Astrocyte (in vitro differentiated cells and primary cell): ENCODE data around the gene EPS15. TPM values are rescaled to one million over a fixed set of nuclear protein-coding genes. Genes with fewer than 3 reads are reported as not detected.
A peak's percentile ranks its signal among the peaks of the same experiment; 100 is the strongest.
"Not testable (repeated sequence)": the region's sequence is repeated elsewhere in the genome, so short reads cannot be mapped to it uniquely, and the experiment has no call there.

Experiments
- DNase-seq: peaks from one replicate; pipeline ENCODE4 v3.0.0-alpha.2; 2010; ENCODE audit warnings: low read depth
- FAIRE-seq: peaks from 2 replicates; lab custom pipeline; 2011; peaks lifted over from hg19 to GRCh38; lab: Jason Lieb, UNC
- H2AFZ ChIP-seq: 2 replicates; pipeline ENCODE4 v1.6.0; 2012; ENCODE audit warnings: low read depth, low read length, inconsistent platforms
- H3K27ac ChIP-seq: 2 replicates; pipeline ENCODE4 v1.5.1; 2011; ENCODE audit warnings: low read depth, low read length, inconsistent platforms
- H3K27me3 ChIP-seq: 2 replicates; pipeline ENCODE4 v1.6.0; 2011; ENCODE audit warnings: low read length, inconsistent platforms; ENCODE audit not compliant: insufficient read depth
- H3K36me3 ChIP-seq: 2 replicates; pipeline ENCODE4 v1.5.1; 2011; ENCODE audit warnings: low read length, inconsistent platforms; ENCODE audit not compliant: insufficient read depth
- H3K4me1 ChIP-seq: 2 replicates; pipeline ENCODE4 v1.5.1; 2011; ENCODE audit warnings: low read length, inconsistent platforms; ENCODE audit not compliant: insufficient read depth
- H3K4me2 ChIP-seq: 2 replicates; pipeline ENCODE4 v1.6.0; 2012; ENCODE audit warnings: low read length, inconsistent platforms
- H3K4me3 ChIP-seq: 2 replicates; pipeline ENCODE4 v1.5.1; 2011; ENCODE audit warnings: low read depth, mild to moderate bottlenecking, low read length, inconsistent platforms; ENCODE audit not compliant: insufficient read depth
- H3K79me2 ChIP-seq: 2 replicates; pipeline ENCODE4 v1.6.0; 2012; ENCODE audit warnings: mild to moderate bottlenecking, low read length, inconsistent platforms; ENCODE audit not compliant: insufficient read depth
- H3K9ac ChIP-seq: 2 replicates; pipeline ENCODE4 v1.6.0; 2012; ENCODE audit warnings: mild to moderate bottlenecking, low read length, inconsistent platforms
- H3K9me3 ChIP-seq: 2 replicates; pipeline ENCODE4 v1.5.1; 2012; ENCODE audit warnings: low read depth, mild to moderate bottlenecking, low read length, inconsistent platforms; ENCODE audit not compliant: insufficient read depth
- H4K20me1 ChIP-seq: 2 replicates; pipeline ENCODE4 v1.6.0; 2012; ENCODE audit warnings: low read length, inconsistent platforms; ENCODE audit not compliant: insufficient read depth
- H3K27ac Mint-ChIP-seq: one replicate; pipeline ENCODE4 v1.8.0; 2021; ENCODE audit warnings: mild to moderate bottlenecking, mixed read lengths; ENCODE audit not compliant: unreplicated experiment
- H3K27me3 Mint-ChIP-seq: one replicate; pipeline ENCODE4 v1.8.0; 2021; ENCODE audit warnings: low read depth, mixed read lengths; ENCODE audit not compliant: unreplicated experiment
- H3K36me3 Mint-ChIP-seq: one replicate; pipeline ENCODE4 v1.8.0; 2021; ENCODE audit warnings: low read depth, mixed read lengths; ENCODE audit not compliant: unreplicated experiment
- H3K4me1 Mint-ChIP-seq: one replicate; pipeline ENCODE4 v1.8.0; 2021; ENCODE audit warnings: low read depth, mixed read lengths; ENCODE audit not compliant: unreplicated experiment
- H3K4me3 Mint-ChIP-seq: one replicate; pipeline ENCODE4 v1.8.0; 2021; ENCODE audit warnings: mild to moderate bottlenecking, moderate library complexity, mixed read lengths; ENCODE audit not compliant: unreplicated experiment
- H3K9me3 Mint-ChIP-seq: one replicate; pipeline ENCODE4 v1.8.0; 2021; ENCODE audit warnings: mild to moderate bottlenecking, mixed read lengths; ENCODE audit not compliant: unreplicated experiment
- CTCF ChIP-seq: IDR thresholded peaks from 2 replicates; pipeline ENCODE4 v1.5.1; 2011; ENCODE audit warnings: low read depth, mild to moderate bottlenecking, inconsistent platforms, low read length, moderate library complexity; ENCODE audit not compliant: insufficient read depth
- EZH2 ChIP-seq: IDR thresholded peaks from 2 replicates; pipeline ENCODE4 v1.6.1; 2012; ENCODE audit warnings: mild to moderate bottlenecking, low read length, inconsistent platforms; ENCODE audit not compliant: insufficient read depth
- total RNA-seq: library from RNA; stranded (reverse); gene quantifications from 2 replicates; pipeline ENCODE4 v1.2.1, GENCODE V29; 2021

The EPS15 gene
- total RNA-seq, 1 donor from 2014 or later = 70.6 TPM

GRCh38 chr1:51509773-51510172 lies 9.3 kb downstream of the EPS15 start:
- Histone ChIP-seq H3K27ac (no peak overlapping the region), H3K4me1 (no peaks in the 10 kb centered on the region), H2AFZ (no peak overlapping the region), H3K4me2 (no peak overlapping the region), H4K20me1 (peaks cover 44% of the 10 kb centered on the region), H3K36me3 (no peaks in the 10 kb centered on the region), H3K27me3 (no peaks in the 10 kb centered on the region), H3K9ac (no peak overlapping the region), H3K79me2 (peaks cover 92% of the 10 kb centered on the region), H3K4me3 (no peak overlapping the region), H3K9me3 (no peaks in the 10 kb centered on the region)
- H3K27me3 Mint-ChIP-seq = no peaks in the 10 kb centered on the region
- FAIRE-seq = no peak
- peaks cover 8% of the 10 kb centered on the region for H3K4me1 Mint-ChIP-seq
- H3K4me3 Mint-ChIP-seq = no peak overlapping the region
- TF ChIP-seq CTCF = no peak
- no peak for TF ChIP-seq EZH2
- no peaks in the 10 kb centered on the region for H3K36me3 Mint-ChIP-seq
- H3K27ac Mint-ChIP-seq = no peak overlapping the region
- DNase-seq = no peak
- H3K9me3 Mint-ChIP-seq = no peaks in the 10 kb centered on the region

- H3K9me3 Mint-ChIP-seq = no peaks in the 10 kb centered on the region
- Histone ChIP-seq H3K27ac (no peak overlapping the region), H3K4me3 (no peak overlapping the region), H3K4me2 (peak overlapping the region; percentile 29), H3K4me1 (no peaks in the 10 kb centered on the region), H3K27me3 (no peaks in the 10 kb centered on the region), H3K9ac (no peak overlapping the region), H3K79me2 (peaks cover 88% of the 10 kb centered on the region), H2AFZ (no peak overlapping the region), H4K20me1 (peaks cover 22% of the 10 kb centered on the region), H3K36me3 (no peaks in the 10 kb centered on the region), H3K9me3 (no peaks in the 10 kb centered on the region)
- TF ChIP-seq EZH2 (no peak), CTCF (no peak)
- H3K4me3 Mint-ChIP-seq = no peak overlapping the region
- peak; percentile 90 for DNase-seq
- no peak for FAIRE-seq
- no peaks in the 10 kb centered on the region for H3K4me1 Mint-ChIP-seq
- no peak overlapping the region for H3K27ac Mint-ChIP-seq
- H3K36me3 Mint-ChIP-seq = peaks cover 2% of the 10 kb centered on the region
- H3K27me3 Mint-ChIP-seq = no peaks in the 10 kb centered on the region
Measured at GRCh38 chr1:51506537-51506936, 12.5 kb downstream of the EPS15 start.

- Histone ChIP-seq H3K4me3 (no peak overlapping the region), H3K4me2 (no peak overlapping the region), H3K27me3 (no peaks in the 10 kb centered on the region), H3K79me2 (peaks cover 77% of the 10 kb centered on the region), H3K9me3 (no peaks in the 10 kb centered on the region), H4K20me1 (peaks cover 16% of the 10 kb centered on the region), H3K36me3 (no peaks in the 10 kb centered on the region), H3K9ac (no peak overlapping the region), H2AFZ (no peak overlapping the region), H3K27ac (no peak overlapping the region), H3K4me1 (no peaks in the 10 kb centered on the region)
- Mint-ChIP-seq H3K27me3 (no peaks in the 10 kb centered on the region), H3K36me3 (peaks cover 2% of the 10 kb centered on the region), H3K9me3 (no peaks in the 10 kb centered on the region), H3K4me1 (no peaks in the 10 kb centered on the region), H3K4me3 (no peak overlapping the region), H3K27ac (no peak overlapping the region)
- FAIRE-seq (no peak), DNase-seq (no peak)
- TF ChIP-seq EZH2 (no peak), CTCF (no peak)
Measured at GRCh38 chr1:51504806-51505525, 14.1 kb downstream of the EPS15 start.

GRCh38 chr1:51501218-51501630 lies 17.8 kb downstream of the EPS15 start:
- H3K27ac Mint-ChIP-seq, H3K9me3 ChIP-seq, H3K4me1 ChIP-seq, H3K27me3 Mint-ChIP-seq, H3K4me1 Mint-ChIP-seq, H3K9ac ChIP-seq, H4K20me1 ChIP-seq, FAIRE-seq, H3K36me3 Mint-ChIP-seq, DNase-seq, H3K4me3 Mint-ChIP-seq, H3K27ac ChIP-seq, H3K9me3 Mint-ChIP-seq, H3K36me3 ChIP-seq, H3K27me3 ChIP-seq, H2AFZ ChIP-seq, H3K4me2 ChIP-seq, H3K4me3 ChIP-seq: not testable (repeated sequence)
- H3K79me2 ChIP-seq = peaks cover 68% of the 10 kb centered on the region
